NOMO-1 (cell line): ENCODE measurements around the gene BIRC2.
"Not testable (repeated sequence)": the region's sequence is repeated elsewhere in the genome, so short reads cannot be mapped to it uniquely, and the experiment has no call there.

Source experiments
- DNase-seq, 2 experiments: peaks; one replicate each; lab custom pipeline; 2025; ENCODE audit not compliant: unreplicated experiment in 2 of 2; lab: John Stamatoyannopoulos, UW

Gene BIRC2

GRCh38 chr11:102346748-102347461 lies at the start of gene BIRC2:
BIRC2 (plus strand) TSS chr11:102347214; CDS start chr11:102349855, 2,641 bp downstream.
- peak; percentile 90 to 93 for DNase-seq

- not testable (repeated sequence) for DNase-seq
Measured at GRCh38 chr11:102300837-102301236, 46.2 kb upstream of the BIRC2 start.

- no peak for DNase-seq
Measured at GRCh38 chr11:102302241-102302640, 44.8 kb upstream of the BIRC2 start.

GRCh38 chr11:102304686-102305085 lies 42.3 kb upstream of the BIRC2 start:
- no peak for DNase-seq

GRCh38 chr11:102305352-102306047 lies 41.5 kb upstream of the BIRC2 start:
- DNase-seq = no peak

- DNase-seq = no peak
Measured at GRCh38 chr11:102306048-102306597, 40.9 kb upstream of the BIRC2 start.

GRCh38 chr11:102306817-102307726 lies 39.9 kb upstream of the BIRC2 start:
- peak; percentile 12 to 47 for DNase-seq

- DNase-seq = no peak
Measured at GRCh38 chr11:102307727-102308038, 39.3 kb upstream of the BIRC2 start.

GRCh38 chr11:102309621-102310541 lies 37.1 kb upstream of the BIRC2 start:
- DNase-seq = no peak

GRCh38 chr11:102312667-102313066 lies 34.3 kb upstream of the BIRC2 start:
- DNase-seq = no peak

GRCh38 chr11:102313238-102313940 lies 33.6 kb upstream of the BIRC2 start:
- DNase-seq = no peak

- no peak for DNase-seq
Measured at GRCh38 chr11:102314784-102315183, 32.2 kb upstream of the BIRC2 start.

- no peak for DNase-seq
Measured at GRCh38 chr11:102316346-102316904, 30.6 kb upstream of the BIRC2 start.

GRCh38 chr11:102317099-102317767 lies 29.8 kb upstream of the BIRC2 start, which contains the start of gene BIRC3:
BIRC3 (plus strand) TSS chr11:102317484; CDS start chr11:102324510, 7,026 bp downstream.
- DNase-seq = peak; percentile 74 to 83

GRCh38 chr11:102317768-102318103 lies 29.3 kb upstream of the BIRC2 start:
- DNase-seq = peak in 1 of 2 experiments; percentile 31

GRCh38 chr11:102318469-102318868 lies 28.5 kb upstream of the BIRC2 start:
- DNase-seq = no peak

GRCh38 chr11:102319544-102319943 lies 27.5 kb upstream of the BIRC2 start:
- no peak for DNase-seq

GRCh38 chr11:102320188-102320587 lies 26.8 kb upstream of the BIRC2 start:
- no peak for DNase-seq

- no peak for DNase-seq
Measured at GRCh38 chr11:102320679-102321078, 26.3 kb upstream of the BIRC2 start.
